Epithelial cell of proximal tubule (primary cell): ENCODE results near the gene TAX1BP1. TPM values are rescaled to one million over a fixed set of nuclear protein-coding genes. Genes with fewer than 3 reads are reported as not detected.

ENCODE experiments used
- DNase-seq: peaks from one replicate; pipeline ENCODE4 v3.0.0-alpha.2; 2011; ENCODE audit warnings: low read depth
- H3K4me3 ChIP-seq: 2 replicates; pipeline ENCODE4 v1.5.1; 2011; ENCODE audit warnings: low read depth, mild to moderate bottlenecking, low read length
- total RNA-seq: library from RNA; depleted of rRNA; stranded (reverse); fragments of >200 nt; gene quantifications from 2 replicates; pipeline ENCODE4 v1.2.3, GENCODE V29; 2015
- TF ChIP-seq, protein P1 (sequence below): conservative IDR thresholded peaks from 2 replicates; pipeline ENCODE4 v1.5.1; 2012; ENCODE audit warnings: low read depth, mild to moderate bottlenecking, low read length

The TAX1BP1 gene
- total RNA-seq, 1 donor from 2014 or later: 63.1 TPM

DNA sequence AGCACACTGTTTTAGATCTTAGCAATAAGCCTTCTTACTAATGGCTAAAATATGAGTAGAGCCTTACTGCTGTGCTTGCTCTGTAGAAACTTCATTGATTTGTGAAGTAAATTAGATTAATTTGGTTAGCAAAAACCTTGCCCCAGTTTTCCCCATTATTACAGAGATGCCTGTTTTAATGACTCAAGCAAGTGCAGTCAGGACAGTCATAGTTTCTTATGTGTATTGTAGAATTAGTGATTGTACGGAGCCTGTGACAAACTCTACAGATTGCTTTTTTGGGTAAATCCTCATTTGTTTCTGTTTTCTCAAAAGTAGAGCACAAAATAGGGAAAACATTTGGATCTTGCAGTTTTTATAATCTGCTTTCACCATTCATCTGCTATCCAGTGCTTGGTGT, 7.0 kb downstream of the TAX1BP1 start:
- H3K4me3 ChIP-seq: no peak overlapping the region
- DNase-seq: no peak
- TF ChIP-seq, protein P1, sequence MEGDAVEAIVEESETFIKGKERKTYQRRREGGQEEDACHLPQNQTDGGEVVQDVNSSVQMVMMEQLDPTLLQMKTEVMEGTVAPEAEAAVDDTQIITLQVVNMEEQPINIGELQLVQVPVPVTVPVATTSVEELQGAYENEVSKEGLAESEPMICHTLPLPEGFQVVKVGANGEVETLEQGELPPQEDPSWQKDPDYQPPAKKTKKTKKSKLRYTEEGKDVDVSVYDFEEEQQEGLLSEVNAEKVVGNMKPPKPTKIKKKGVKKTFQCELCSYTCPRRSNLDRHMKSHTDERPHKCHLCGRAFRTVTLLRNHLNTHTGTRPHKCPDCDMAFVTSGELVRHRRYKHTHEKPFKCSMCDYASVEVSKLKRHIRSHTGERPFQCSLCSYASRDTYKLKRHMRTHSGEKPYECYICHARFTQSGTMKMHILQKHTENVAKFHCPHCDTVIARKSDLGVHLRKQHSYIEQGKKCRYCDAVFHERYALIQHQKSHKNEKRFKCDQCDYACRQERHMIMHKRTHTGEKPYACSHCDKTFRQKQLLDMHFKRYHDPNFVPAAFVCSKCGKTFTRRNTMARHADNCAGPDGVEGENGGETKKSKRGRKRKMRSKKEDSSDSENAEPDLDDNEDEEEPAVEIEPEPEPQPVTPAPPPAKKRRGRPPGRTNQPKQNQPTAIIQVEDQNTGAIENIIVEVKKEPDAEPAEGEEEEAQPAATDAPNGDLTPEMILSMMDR: no peak

GRCh38 chr7:27747589-27748368, 7.8 kb downstream of the TAX1BP1 start:
- TF ChIP-seq, protein P1: no peak
- H3K4me3 ChIP-seq: no peak overlapping the region
- no peak for DNase-seq

DNA sequence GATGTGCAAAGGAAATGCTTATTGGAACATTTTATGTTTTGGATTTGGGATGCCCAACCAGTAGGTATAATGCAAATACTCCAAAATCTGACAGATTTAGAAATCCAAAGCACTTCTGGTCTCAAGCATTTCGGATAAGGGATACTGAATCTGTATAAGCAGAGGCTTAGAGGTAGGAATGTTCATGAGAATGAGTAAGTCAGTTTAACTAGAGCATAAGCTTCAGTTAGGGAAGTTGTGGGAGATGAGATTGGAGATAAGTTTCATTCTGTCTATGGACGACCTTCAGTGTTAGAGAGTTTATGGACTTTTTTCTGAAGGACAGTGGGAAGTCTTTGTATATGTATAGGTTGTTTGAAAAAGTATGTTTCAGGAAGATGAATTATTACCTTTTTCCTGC, 10.4 kb downstream of the TAX1BP1 start:
- TF ChIP-seq, protein P1: no peak
- H3K4me3 ChIP-seq: no peak overlapping the region
- DNase-seq: no peak

DNA sequence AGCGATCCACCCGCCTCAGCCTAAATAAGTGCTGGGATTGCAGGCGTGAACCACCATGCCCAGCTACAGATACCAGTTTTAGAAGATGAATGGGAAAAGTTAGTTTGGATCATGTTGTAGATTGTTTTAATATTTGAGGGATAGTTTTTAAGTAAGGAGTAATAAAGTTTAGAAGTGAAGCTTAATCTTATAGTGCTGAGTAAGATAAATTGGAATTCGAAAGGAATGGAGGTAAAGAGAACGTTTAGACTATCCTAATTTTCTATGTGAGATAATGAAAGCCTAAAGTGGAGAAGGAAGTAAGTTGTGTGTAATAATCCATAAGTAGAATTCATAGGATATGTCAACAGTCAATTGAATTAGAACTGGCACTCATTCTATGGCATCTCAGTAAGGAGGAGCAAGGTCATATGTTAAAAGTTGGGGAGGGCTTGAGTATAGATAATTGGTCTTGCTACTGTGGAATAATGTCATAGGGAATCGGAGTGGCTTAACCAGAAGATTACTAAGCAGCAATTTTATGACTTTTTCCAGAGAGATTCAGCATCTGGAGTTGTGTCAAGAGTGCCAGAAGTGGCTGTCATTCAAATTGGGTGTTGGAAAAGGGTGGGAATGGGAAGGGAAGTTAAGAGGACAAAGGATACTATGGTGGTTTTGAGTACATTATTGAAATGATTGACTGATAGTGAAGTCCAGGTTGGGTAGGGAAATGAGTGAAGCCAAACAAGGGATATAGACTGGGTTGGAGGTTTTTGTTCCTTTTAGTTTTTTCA, 12.1 kb downstream of the TAX1BP1 start:
- DNase-seq: no peak

GRCh38 chr7:27753863-27754262, 13.9 kb downstream of the TAX1BP1 start:
- DNase-seq: no peak
- no peak overlapping the region for H3K4me3 ChIP-seq
- TF ChIP-seq, protein P1: no peak

More for the DNA sequence above, 12.1 kb downstream of the TAX1BP1 start:
- no peak overlapping the region for H3K4me3 ChIP-seq
- TF ChIP-seq, protein P1: no peak

DNA sequence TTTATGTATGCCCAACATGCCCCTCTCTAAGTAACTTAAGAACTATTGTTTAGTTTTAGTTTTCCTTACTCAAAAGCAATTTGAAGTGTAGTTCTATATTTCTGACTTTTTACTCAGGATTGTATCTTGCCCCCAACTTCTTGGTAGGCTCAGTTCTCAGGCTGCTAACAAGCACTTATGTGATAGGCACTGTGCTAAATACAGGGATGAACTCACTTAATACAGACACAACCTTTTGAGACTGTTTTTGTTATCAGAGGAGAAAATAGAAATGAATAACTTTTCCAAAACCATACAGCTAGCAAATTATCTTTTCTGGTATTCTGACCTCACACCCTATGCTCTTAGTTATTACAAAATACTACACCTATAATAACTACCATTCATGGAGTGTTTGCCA, 16.3 kb downstream of the TAX1BP1 start:
- TF ChIP-seq, protein P1: no peak
- H3K4me3 ChIP-seq: no peak overlapping the region
- DNase-seq: no peak

- no peak for DNase-seq
- no peak overlapping the region for H3K4me3 ChIP-seq
- TF ChIP-seq, protein P1: no peak
These were observed 19.5 kb downstream of the TAX1BP1 start for GRCh38 chr7:27759491-27759890.
